Neuronal stem cell (in vitro differentiated cells): Measurements from ENCODE around the gene SERPINC1.

Source experiments
- DNase-seq: peaks from one replicate; pipeline ENCODE4 v3.0.0-alpha.2; 2013; ENCODE audit warnings: low spot score
- H2AFZ ChIP-seq: one replicate; pipeline ENCODE4 v1.6.1; 2013; ENCODE audit warnings: mild to moderate bottlenecking, low read length, inconsistent platforms
- H2AK5ac ChIP-seq: 2 replicates; pipeline ENCODE4 v1.6.1; 2013; ENCODE audit warnings: low read depth, mild to moderate bottlenecking, inconsistent platforms, low read length, moderate library complexity, mixed read lengths
- H2BK120ac ChIP-seq: 2 replicates; pipeline ENCODE4 v1.6.1; 2013; ENCODE audit warnings: low read depth, mild to moderate bottlenecking, inconsistent platforms, low read length, moderate library complexity, mixed read lengths
- H2BK12ac ChIP-seq: one replicate; pipeline ENCODE4 v1.6.1; 2013; ENCODE audit warnings: low read length, inconsistent platforms
- H2BK15ac ChIP-seq: 2 replicates; pipeline ENCODE4 v1.6.1; 2013; ENCODE audit warnings: mild to moderate bottlenecking, low read length, inconsistent platforms, mixed read lengths
- H2BK5ac ChIP-seq: one replicate; pipeline ENCODE4 v1.6.1; 2013; ENCODE audit warnings: inconsistent platforms, mild to moderate bottlenecking, low read length, moderate library complexity
- H3K14ac ChIP-seq: one replicate; pipeline ENCODE4 v1.6.1; 2013; ENCODE audit warnings: low read length, inconsistent platforms
- H3K18ac ChIP-seq: 2 replicates; pipeline ENCODE4 v1.6.1; 2013; ENCODE audit warnings: low read length, inconsistent platforms
- H3K23ac ChIP-seq: 2 replicates; pipeline ENCODE4 v1.6.1; 2013; ENCODE audit warnings: low read depth, mild to moderate bottlenecking, mixed read lengths, low read length, inconsistent platforms; ENCODE audit not compliant: poor library complexity
- H3K27ac ChIP-seq: replicated peaks from 3 replicates; pipeline ENCODE4 v1.5.1; 2013; ENCODE audit warnings: low read length, inconsistent platforms
- H3K27me3 ChIP-seq, 3 experiments: 2 replicates each; pipeline ENCODE4 v1.6.1; 2013; ENCODE audit warnings: low read length in 3 of 3, mild to moderate bottlenecking in 2 of 3, inconsistent platforms in 1 of 3, low read depth in 1 of 3, mixed read lengths in 1 of 3, moderate library complexity in 1 of 3; ENCODE audit not compliant: control insufficient read depth in 3 of 3, insufficient read depth in 3 of 3
- H3K36me3 ChIP-seq, 2 donors: replicated peaks in 1 of 2; 2 replicates each; pipeline ENCODE4 v1.6.1; 2013; ENCODE audit warnings: low read length in 2 of 2; ENCODE audit not compliant: control insufficient read depth in 2 of 2, insufficient read depth in 2 of 2
- H3K4ac ChIP-seq: 2 replicates; pipeline ENCODE4 v1.6.1; 2013; ENCODE audit warnings: inconsistent platforms, mild to moderate bottlenecking, low read length, moderate library complexity
- H3K4me1 ChIP-seq, 2 donors: 1 replicate in 1 of 2; 2 replicates in 1 of 2; pipeline ENCODE4 v1.6.1; 2013; ENCODE audit warnings: low read length in 2 of 2, low read depth in 1 of 2; ENCODE audit not compliant: control insufficient read depth in 2 of 2, insufficient read depth in 1 of 2
- H3K4me2 ChIP-seq: one replicate; pipeline ENCODE4 v1.6.1; 2013; ENCODE audit warnings: mild to moderate bottlenecking, low read length, inconsistent platforms; ENCODE audit not compliant: insufficient read depth, poor library complexity, severe bottlenecking
- H3K4me3 ChIP-seq, 2 donors: 2 replicates each; pipeline ENCODE4 v1.5.1; 2013; ENCODE audit warnings: low read length in 2 of 2, mild to moderate bottlenecking in 2 of 2, inconsistent platforms in 1 of 2, moderate library complexity in 1 of 2
- H3K79me1 ChIP-seq: one replicate; pipeline ENCODE4 v1.6.1; 2013; ENCODE audit warnings: low read depth, mild to moderate bottlenecking, inconsistent platforms, low read length, moderate library complexity
- H3K9ac ChIP-seq: one replicate; pipeline ENCODE4 v1.6.1; 2013; ENCODE audit warnings: mild to moderate bottlenecking, low read depth, low read length, inconsistent platforms; ENCODE audit not compliant: poor library complexity
- H3K9me3 ChIP-seq, 2 donors: replicated peaks in 1 of 2; 2 replicates each; pipeline versions ENCODE3 to v1.6.1; 2013; ENCODE audit warnings: low read length in 2 of 2, mild to moderate bottlenecking in 2 of 2, inconsistent platforms in 1 of 2, low read depth in 1 of 2, mixed read lengths in 1 of 2, moderate library complexity in 1 of 2; ENCODE audit not compliant: control insufficient read depth in 2 of 2, insufficient read depth in 1 of 2
- H4K8ac ChIP-seq: one replicate; pipeline ENCODE4 v1.6.1; 2013; ENCODE audit warnings: low read depth, mild to moderate bottlenecking, inconsistent platforms, low read length, moderate library complexity
- H4K91ac ChIP-seq: one replicate; pipeline ENCODE4 v1.6.1; 2013; ENCODE audit warnings: low read length, low read depth, mild to moderate bottlenecking, inconsistent platforms; ENCODE audit not compliant: poor library complexity
- WGBS, 2 donors: extraction: QIAGEN DNeasy Blood & Tissue Kit; methylation state at CpG; one replicate each; pipeline ENCODE4 v1.1.7; 2013; ENCODE audit warnings: missing lambda C conversion rate in 2 of 2, mixed read lengths in 1 of 2; ENCODE audit not compliant: insufficient read length in 2 of 2, insufficient replicate concordance in 1 of 2; ENCODE audit errors: extremely low coverage in 2 of 2; 5-methylcytosine and 5-hydroxymethylcytosine counted together

The SERPINC1 gene

DNA sequence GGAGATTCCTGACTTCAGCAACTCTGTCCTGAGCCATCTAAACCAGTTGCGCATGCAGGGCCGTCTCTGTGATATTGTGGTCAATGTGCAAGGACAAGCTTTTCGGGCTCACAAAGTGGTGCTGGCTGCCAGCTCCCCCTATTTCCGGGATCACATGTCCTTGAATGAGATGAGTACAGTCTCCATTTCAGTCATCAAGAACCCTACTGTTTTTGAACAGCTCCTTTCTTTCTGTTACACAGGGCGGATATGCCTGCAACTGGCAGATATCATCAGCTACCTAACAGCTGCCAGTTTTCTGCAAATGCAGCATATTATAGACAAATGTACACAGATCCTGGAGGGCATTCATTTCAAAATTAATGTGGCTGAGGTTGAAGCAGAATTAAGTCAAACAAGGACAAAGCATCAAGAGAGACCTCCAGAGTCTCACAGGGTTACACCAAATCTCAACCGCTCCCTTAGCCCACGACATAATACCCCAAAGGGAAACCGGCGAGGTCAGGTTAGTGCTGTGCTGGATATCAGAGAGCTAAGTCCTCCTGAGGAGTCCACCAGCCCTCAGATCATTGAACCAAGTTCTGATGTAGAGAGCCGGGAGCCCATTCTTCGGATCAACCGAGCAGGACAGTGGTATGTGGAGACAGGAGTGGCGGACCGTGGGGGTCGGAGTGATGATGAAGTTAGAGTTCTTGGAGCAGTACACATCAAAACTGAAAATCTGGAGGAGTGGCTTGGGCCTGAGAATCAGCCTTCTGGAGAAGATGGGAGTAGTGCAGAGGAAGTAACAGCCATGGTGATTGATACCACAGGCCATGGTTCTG, 46.7 kb downstream of the SERPINC1 start:
- Histone ChIP-seq H2AK5ac (no peak overlapping the region), H3K9ac (no peak overlapping the region), H2BK12ac (no peak overlapping the region), H3K14ac (no peak overlapping the region), H3K4me2 (no peak overlapping the region), H3K4me3 (no peak overlapping the region), H4K8ac (no peak overlapping the region), H3K18ac (no peak overlapping the region), H3K23ac (no peak overlapping the region), H3K27ac (no peak overlapping the region), H4K91ac (no peak overlapping the region), H2AFZ (no peak overlapping the region), H3K4ac (no peak overlapping the region), H2BK120ac (no peak overlapping the region), H3K36me3 (peaks cover 10 to 67% of the 10 kb centered on the region in 2 donors), H3K9me3 (no peaks in the 10 kb centered on the region), H3K79me1 (peaks cover under 1% of the 10 kb centered on the region), H3K4me1 (peaks cover 1 to 11% of the 10 kb centered on the region in 2 donors), H3K27me3 (no peaks in the 10 kb centered on the region), H2BK5ac (no peak overlapping the region), H2BK15ac (no peak overlapping the region)
- no CpG with 5 or more reads among the region's 15 CpGs for WGBS, 2 donors
- DNase-seq, result no peak

DNA sequence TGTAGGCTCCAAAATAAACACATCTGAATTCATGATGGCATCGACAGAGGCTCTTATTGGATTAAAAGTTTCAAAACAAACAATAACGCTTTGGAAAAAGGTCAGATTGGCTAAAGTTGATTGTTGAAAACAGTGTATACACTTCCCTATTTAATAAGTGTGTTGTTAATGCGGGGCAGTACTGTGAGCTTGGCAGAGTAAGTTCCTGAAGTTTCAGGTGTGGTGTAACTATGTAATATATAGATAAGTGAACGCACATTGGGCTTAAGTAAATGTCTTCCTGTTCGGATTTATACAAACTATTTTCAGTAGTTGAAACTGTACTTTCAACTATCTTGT, 48.1 kb downstream of the SERPINC1 start:
- H3K27ac ChIP-seq, result peak overlapping the region; percentile 44
- no peak overlapping the region for H4K91ac ChIP-seq
- H3K14ac ChIP-seq, result no peak overlapping the region
- H3K4me2 ChIP-seq, result peak overlapping the region; percentile 72
- peak overlapping the region; percentile 97 for H2BK5ac ChIP-seq
- H2AFZ ChIP-seq, result peak overlapping the region; percentile 94
- H2AK5ac ChIP-seq, result no peak overlapping the region
- no peak overlapping the region for H3K4ac ChIP-seq
- H2BK15ac ChIP-seq, result no peak overlapping the region
- H3K9me3 ChIP-seq, result no peaks in the 10 kb centered on the region
- no peak overlapping the region for H2BK120ac ChIP-seq
- H3K27me3 ChIP-seq, result no peaks in the 10 kb centered on the region
- no peak overlapping the region for H3K18ac ChIP-seq
- H3K4me3 ChIP-seq, result peak overlapping the region; percentile 97
- no CpG with 5 or more reads among the region's 5 CpGs for WGBS, 2 donors
- no peak overlapping the region for H3K9ac ChIP-seq
- no peaks in the 10 kb centered on the region for H3K79me1 ChIP-seq
- H4K8ac ChIP-seq, result no peak overlapping the region
- no peak overlapping the region for H3K23ac ChIP-seq
- no peak for DNase-seq
- peaks cover 15 to 72% of the 10 kb centered on the region in 2 donors for H3K36me3 ChIP-seq
- H3K4me1 ChIP-seq, result peaks cover 4 to 11% of the 10 kb centered on the region in 2 donors
- no peak overlapping the region for H2BK12ac ChIP-seq

DNA sequence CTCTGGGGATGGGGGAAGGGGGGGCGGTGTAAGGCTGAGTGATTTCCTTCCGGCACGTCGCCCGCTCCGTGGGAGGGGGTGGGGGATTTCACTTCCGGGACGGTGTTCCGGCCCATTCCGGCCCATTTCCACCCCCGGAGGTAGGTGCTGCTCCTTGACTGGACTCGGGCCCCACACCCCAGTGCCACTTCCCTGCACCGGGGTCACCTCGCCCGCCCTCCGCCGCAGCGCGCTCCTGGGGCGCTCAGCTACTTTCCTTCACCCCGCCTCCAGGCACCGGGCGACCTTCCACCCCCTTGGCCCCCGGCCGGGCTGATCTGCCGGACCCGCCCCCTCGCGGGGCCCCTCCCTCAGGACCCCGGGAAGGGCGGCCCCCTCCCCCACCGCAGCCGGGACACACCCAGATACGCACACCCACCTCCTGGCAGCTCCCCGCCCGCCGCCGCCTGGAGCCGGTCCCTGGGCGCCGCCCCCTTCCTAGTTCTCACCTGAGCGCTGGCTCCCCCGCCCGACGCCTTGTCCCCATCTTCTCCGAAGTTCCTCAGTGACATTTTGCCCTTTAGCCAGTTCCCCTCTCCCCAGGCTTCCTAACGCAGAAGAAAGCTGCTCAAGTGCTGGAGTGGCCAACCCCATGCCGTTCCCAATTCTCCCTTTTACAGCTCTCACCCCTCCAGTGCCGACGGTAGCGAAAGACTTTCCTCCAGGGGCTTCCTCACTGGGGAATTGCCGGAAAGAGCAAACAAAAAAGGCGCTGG, 48.7 kb downstream of the SERPINC1 start, which contains the start of gene ZBTB37:
TSS of gene ZBTB37 (plus strand) at position 115 of the 755 bp plus-strand sequence. CDS start 1,846 bp downstream, outside the sequence.
- Histone ChIP-seq H4K8ac (no peak within 1 kb of the TSS), H3K4me3 (peak within 1 kb of the TSS; percentile 97), H2AK5ac (peak within 1 kb of the TSS; percentile 76), H2AFZ (peak within 1 kb of the TSS; percentile 94), H2BK120ac (no peak within 1 kb of the TSS), H3K4ac (no peak within 1 kb of the TSS), H2BK12ac (peak within 1 kb of the TSS; percentile 84), H3K36me3 (peaks cover 17 to 72% of the 10 kb centered on the region in 2 donors), H3K9ac (peak within 1 kb of the TSS; percentile 93), H3K27me3 (no peaks in the 10 kb centered on the region), H3K4me1 (peaks cover 4 to 11% of the 10 kb centered on the region in 2 donors), H3K14ac (no peak within 1 kb of the TSS), H3K4me2 (peak within 1 kb of the TSS; percentile 89), H3K18ac (peak within 1 kb of the TSS; percentile 98), H3K27ac (peak within 1 kb of the TSS; percentile 96), H2BK5ac (peak within 1 kb of the TSS; percentile 97), H3K23ac (peak within 1 kb of the TSS; percentile 98), H3K79me1 (no peaks in the 10 kb centered on the region), H4K91ac (peak within 1 kb of the TSS; percentile 5), H3K9me3 (no peaks in the 10 kb centered on the region), H2BK15ac (no peak within 1 kb of the TSS)
- WGBS, 2 donors, result no CpG with 5 or more reads among the region's 53 CpGs
- peak; percentile 88 for DNase-seq

DNA sequence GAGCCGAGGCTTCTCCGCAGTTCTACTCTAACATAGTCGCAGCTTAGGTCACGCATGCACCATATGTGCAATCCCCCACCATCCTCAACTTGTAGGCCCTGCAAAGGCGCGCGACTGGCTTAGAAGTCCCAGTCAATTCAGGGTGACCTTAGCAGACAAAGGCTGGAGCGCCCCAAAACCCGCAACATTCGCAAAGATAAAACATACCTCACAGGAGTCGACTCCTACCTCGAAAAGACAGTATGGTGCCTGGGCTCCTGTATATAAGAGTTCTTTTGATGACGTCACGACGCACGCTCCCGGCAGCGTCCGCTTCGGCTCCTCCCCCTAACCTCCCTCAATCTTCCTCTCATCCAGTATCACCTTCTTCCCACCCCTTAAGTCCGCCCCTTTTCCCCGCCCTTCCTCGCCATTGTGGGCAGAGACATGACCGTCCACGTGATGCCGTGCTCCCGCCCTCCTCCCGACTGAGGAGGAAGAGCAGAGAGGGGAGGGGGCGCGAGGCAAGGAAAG, 49.3 kb downstream of the SERPINC1 start, which contains the start of gene GAS5:
TSS of gene GAS5 (minus strand) at position 237 of the 513 bp plus-strand sequence.
- no peaks in the 10 kb centered on the region for H3K27me3 ChIP-seq
- H4K91ac ChIP-seq, result peak within 1 kb of the TSS; percentile 5
- H4K8ac ChIP-seq, result no peak within 1 kb of the TSS
- WGBS, 2 donors, result no CpG with 5 or more reads among the region's 30 CpGs
- peak within 1 kb of the TSS; percentile 97 for H3K4me3 ChIP-seq
- H3K36me3 ChIP-seq, result peaks cover 17 to 74% of the 10 kb centered on the region in 2 donors
- peak within 1 kb of the TSS; percentile 84 for H2BK12ac ChIP-seq
- H3K14ac ChIP-seq, result no peak within 1 kb of the TSS
- DNase-seq, result peak; percentile 100
- peak within 1 kb of the TSS; percentile 93 for H3K9ac ChIP-seq
- H2BK15ac ChIP-seq, result no peak within 1 kb of the TSS
- peak within 1 kb of the TSS; percentile 89 for H3K4me2 ChIP-seq
- peak within 1 kb of the TSS; percentile 96 for H3K27ac ChIP-seq
- H2BK5ac ChIP-seq, result peak within 1 kb of the TSS; percentile 97
- no peak within 1 kb of the TSS for H3K4ac ChIP-seq
- no peaks in the 10 kb centered on the region for H3K79me1 ChIP-seq
- H3K4me1 ChIP-seq, result peaks cover 4 to 11% of the 10 kb centered on the region in 2 donors
- H2BK120ac ChIP-seq, result no peak within 1 kb of the TSS
- peak within 1 kb of the TSS; percentile 98 for H3K23ac ChIP-seq
- H3K18ac ChIP-seq, result peak within 1 kb of the TSS; percentile 98
- H2AFZ ChIP-seq, result peak within 1 kb of the TSS; percentile 94
- peak within 1 kb of the TSS; percentile 76 for H2AK5ac ChIP-seq
- no peaks in the 10 kb centered on the region for H3K9me3 ChIP-seq
